Neural progenitor cell (in vitro differentiated cells): ENCODE data around the gene FOXRED1. TPM values are rescaled to one million over a fixed set of nuclear protein-coding genes. Genes with fewer than 3 reads are reported as not detected.

ENCODE experiments used
- DNase-seq: peaks from one replicate; pipeline ENCODE4 v3.0.0-alpha.2; 2016; ENCODE audit warnings: low spot score
- H2AFZ ChIP-seq: fragments of 200-600 bp; sonication (generic); replicated peaks from 2 replicates; pipeline ENCODE4 v1.6.1; 2016; ENCODE audit warnings: antibody characterized with exemption
- H3F3A ChIP-seq: fragments of 200-600 bp; sonication (generic); 2 replicates; pipeline ENCODE4 v1.6.1; 2016; ENCODE audit warnings: antibody characterized with exemption, low read depth
- H3K27ac ChIP-seq: fragments of 200-600 bp; sonication (generic); 2 replicates; pipeline ENCODE4 v1.5.1; 2016; ENCODE audit warnings: mild to moderate bottlenecking
- H3K27me3 ChIP-seq: fragments of 200-600 bp; sonication (generic); 2 replicates; pipeline ENCODE4 v1.6.1; 2016; ENCODE audit warnings: mild to moderate bottlenecking, moderate library complexity
- H3K36me3 ChIP-seq: fragments of 200-600 bp; sonication (generic); 2 replicates; pipeline ENCODE4 v1.5.1; 2016
- H3K4me1 ChIP-seq: fragments of 200-600 bp; sonication (generic); 2 replicates; pipeline ENCODE4 v1.6.1; 2016; ENCODE audit warnings: mixed run types
- H3K4me2 ChIP-seq: fragments of 200-600 bp; sonication (generic); 2 replicates; pipeline ENCODE4 v1.6.1; 2016
- H3K4me3 ChIP-seq: fragments of 200-600 bp; sonication (generic); 2 replicates; pipeline ENCODE4 v1.5.1; 2016
- H3K79me2 ChIP-seq: fragments of 200-600 bp; sonication (generic); 2 replicates; pipeline ENCODE4 v1.6.1; 2016; ENCODE audit warnings: low read depth
- H3K9ac ChIP-seq: fragments of 200-600 bp; sonication (generic); 2 replicates; pipeline ENCODE4 v1.6.1; 2016
- H3K9me3 ChIP-seq: fragments of 200-600 bp; sonication (generic); 2 replicates; pipeline ENCODE4 v1.5.1; 2016; ENCODE audit warnings: low read depth
- H4K20me1 ChIP-seq: fragments of 200-600 bp; sonication (generic); 2 replicates; pipeline ENCODE4 v1.6.1; 2016; ENCODE audit warnings: low read depth
- H3K27ac Mint-ChIP-seq: 3 replicates; pipeline ENCODE4 v1.8.0; 2021; ENCODE audit warnings: mixed read lengths
- H3K27me3 Mint-ChIP-seq: 2 replicates; pipeline ENCODE4 v1.8.0; 2022; ENCODE audit warnings: low read depth, mild to moderate bottlenecking, inconsistent platforms, moderate library complexity, mixed read lengths; ENCODE audit not compliant: insufficient read depth
- H3K36me3 Mint-ChIP-seq: 3 replicates; pipeline ENCODE4 v1.8.0; 2021; ENCODE audit warnings: mixed read lengths
- H3K4me1 Mint-ChIP-seq: 3 replicates; pipeline ENCODE4 v1.8.0; 2021; ENCODE audit warnings: mixed read lengths
- H3K4me3 Mint-ChIP-seq: 3 replicates; pipeline ENCODE4 v1.8.0; 2021; ENCODE audit warnings: mild to moderate bottlenecking, moderate library complexity, mixed read lengths
- H3K9me3 Mint-ChIP-seq: 3 replicates; pipeline ENCODE4 v1.8.0; 2020; ENCODE audit warnings: mixed read lengths
- CTCF ChIP-seq: fragments of 200-600 bp; sonication (generic); IDR thresholded peaks from 2 replicates; pipeline ENCODE4 v1.5.1; 2017; ENCODE audit warnings: antibody characterized with exemption, mild to moderate bottlenecking
- EZH2 ChIP-seq: fragments of 200-600 bp; sonication (generic); IDR thresholded peaks from 2 replicates; pipeline ENCODE4 v1.6.1; 2017; ENCODE audit warnings: antibody characterized with exemption, mild to moderate bottlenecking, moderate library complexity
- EZH2phosphoT487 ChIP-seq: fragments of 200-600 bp; sonication (generic); IDR thresholded peaks from 2 replicates; pipeline ENCODE4 v1.6.1; 2017; ENCODE audit warnings: antibody characterized with exemption
- total RNA-seq: library from RNA; depleted of rRNA; stranded (reverse); fragments of >200 nt; gene quantifications from 2 replicates; pipeline ENCODE4 v1.2.3, GENCODE V29; 2015; ENCODE audit warnings: low replicate concordance

The FOXRED1 gene
- total RNA-seq = 25.8 and 50.5 TPM in 2 replicates

GRCh38 chr11:126268708-126269579 lies at the start of gene FOXRED1, which contains the start of gene SRPRA:
Gene FOXRED1, plus strand, starts transcription at chr11:126269154. Its CDS starts 53 bp downstream, at chr11:126269207.
Gene SRPRA, minus strand, starts transcription at chr11:126268895. Its CDS starts 91 bp downstream, at chr11:126268804.
- no peak for TF ChIP-seq CTCF
- H3K36me3 Mint-ChIP-seq = peaks cover 40% of the 10 kb centered on the region
- Histone ChIP-seq H3F3A (peaks cover 10% of the 10 kb centered on the region), H4K20me1 (peaks cover 6% of the 10 kb centered on the region), H3K4me3 (peak within 1 kb of the TSS; percentile 95), H3K36me3 (peaks cover 9% of the 10 kb centered on the region), H3K4me2 (peak within 1 kb of the TSS; percentile 94), H3K9ac (peak within 1 kb of the TSS; percentile 97), H3K79me2 (peaks cover 43% of the 10 kb centered on the region), H3K27me3 (no peaks in the 10 kb centered on the region), H2AFZ (peak within 1 kb of the TSS; percentile 92), H3K9me3 (no peaks in the 10 kb centered on the region), H3K27ac (peak within 1 kb of the TSS; percentile 93), H3K4me1 (peaks cover 11% of the 10 kb centered on the region)
- H3K27me3 Mint-ChIP-seq = peaks cover 2% of the 10 kb centered on the region
- peak; percentile 100 for DNase-seq
- H3K4me1 Mint-ChIP-seq = peaks cover 30% of the 10 kb centered on the region
- no peaks in the 10 kb centered on the region for H3K9me3 Mint-ChIP-seq
- H3K27ac Mint-ChIP-seq = peak within 1 kb of the TSS; percentile 85
- peak within 1 kb of the TSS; percentile 92 for H3K4me3 Mint-ChIP-seq

DNA sequence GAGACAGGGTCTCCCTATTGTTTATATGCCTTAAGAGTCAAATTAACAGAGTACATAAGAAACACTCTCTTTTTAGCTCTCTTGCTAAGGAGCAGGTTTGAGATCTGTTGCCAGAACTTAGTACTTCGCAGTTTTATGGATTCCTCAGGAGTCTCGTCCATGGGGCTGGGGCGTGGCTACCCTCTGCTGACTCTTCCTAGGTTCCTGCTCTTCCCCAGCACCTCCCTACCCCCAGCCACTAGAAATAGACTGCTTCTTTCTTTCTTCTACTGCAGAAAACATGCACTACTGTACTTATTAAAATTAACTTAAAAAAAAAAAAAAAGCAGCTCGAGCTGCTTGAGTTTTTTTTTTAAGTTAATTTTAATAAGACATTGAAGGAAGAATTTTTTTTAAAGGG lies 49.4 kb upstream of the FOXRED1 start:
- H3K9ac ChIP-seq = no peak overlapping the region
- no peak overlapping the region for H3K4me2 ChIP-seq
- Mint-ChIP-seq H3K4me3 (no peak overlapping the region), H3K27ac (no peak overlapping the region), H3K9me3 (peaks cover 4% of the 10 kb centered on the region), H3K4me1 (no peaks in the 10 kb centered on the region), H3K36me3 (peaks cover 2% of the 10 kb centered on the region), H3K27me3 (peaks cover 2% of the 10 kb centered on the region)
- no peak overlapping the region for H2AFZ ChIP-seq
- no peaks in the 10 kb centered on the region for H3K27me3 ChIP-seq
- peaks cover 19% of the 10 kb centered on the region for H4K20me1 ChIP-seq
- H3K4me3 ChIP-seq = no peak overlapping the region
- TF ChIP-seq EZH2 (no peak), EZH2phosphoT487 (no peak), CTCF (no peak)
- no peaks in the 10 kb centered on the region for H3K4me1 ChIP-seq
- H3K79me2 ChIP-seq = peaks cover 99% of the 10 kb centered on the region
- no peaks in the 10 kb centered on the region for H3F3A ChIP-seq
- no peak overlapping the region for H3K27ac ChIP-seq
- no peaks in the 10 kb centered on the region for H3K9me3 ChIP-seq
- no peak for DNase-seq
- H3K36me3 ChIP-seq = no peaks in the 10 kb centered on the region

GRCh38 chr11:126224647-126225294 lies 44.2 kb upstream of the FOXRED1 start:
- Histone ChIP-seq H4K20me1 (no peaks in the 10 kb centered on the region), H3K9me3 (no peaks in the 10 kb centered on the region), H3K36me3 (no peaks in the 10 kb centered on the region), H3K27me3 (no peaks in the 10 kb centered on the region), H2AFZ (no peak overlapping the region), H3F3A (no peaks in the 10 kb centered on the region), H3K4me1 (no peaks in the 10 kb centered on the region), H3K9ac (no peak overlapping the region), H3K4me3 (no peak overlapping the region), H3K27ac (no peak overlapping the region), H3K79me2 (peaks cover 85% of the 10 kb centered on the region), H3K4me2 (no peak overlapping the region)
- TF ChIP-seq EZH2 = no peak
- no peak for TF ChIP-seq EZH2phosphoT487
- TF ChIP-seq CTCF = no peak
- no peaks in the 10 kb centered on the region for H3K4me1 Mint-ChIP-seq
- no peak overlapping the region for H3K4me3 Mint-ChIP-seq
- peaks cover 2% of the 10 kb centered on the region for H3K27me3 Mint-ChIP-seq
- H3K27ac Mint-ChIP-seq = no peak overlapping the region
- no peak for DNase-seq
- H3K9me3 Mint-ChIP-seq = peaks cover 16% of the 10 kb centered on the region
- H3K36me3 Mint-ChIP-seq = peaks cover 9% of the 10 kb centered on the region
